NCI-H748 (cell line): Measurements from ENCODE around the gene SLC12A2.

Source experiments
- DNase-seq: peaks from one replicate; lab custom pipeline; 2025; ENCODE audit not compliant: unreplicated experiment; lab: John Stamatoyannopoulos, UW

The SLC12A2 gene

GRCh38 chr5:128083033-128083810, at the start of gene SLC12A2:
SLC12A2 (plus strand) TSS chr5:128083766; CDS start chr5:128083955, 189 bp downstream.
- DNase-seq, result peak; percentile 96

GRCh38 chr5:128035689-128036088, 47.9 kb upstream of the SLC12A2 start:
- DNase-seq, result peak; percentile 11

- DNase-seq, result no peak
Observed at GRCh38 chr5:128036950-128037349, 46.6 kb upstream of the SLC12A2 start.

- no peak for DNase-seq
Observed at GRCh38 chr5:128038643-128039042, 44.9 kb upstream of the SLC12A2 start.

- DNase-seq, result no peak
Observed at GRCh38 chr5:128040927-128041326, 42.6 kb upstream of the SLC12A2 start.

GRCh38 chr5:128052780-128053179, 30.8 kb upstream of the SLC12A2 start:
- peak; percentile 21 for DNase-seq

- no peak for DNase-seq
Observed at GRCh38 chr5:128053291-128053954, 30.1 kb upstream of the SLC12A2 start.

GRCh38 chr5:128060644-128061385, 22.8 kb upstream of the SLC12A2 start:
- no peak for DNase-seq

GRCh38 chr5:128062172-128062746, 21.3 kb upstream of the SLC12A2 start:
- no peak for DNase-seq

- no peak for DNase-seq
Observed at GRCh38 chr5:128074171-128074570, 9.4 kb upstream of the SLC12A2 start.

GRCh38 chr5:128074953-128075352, 8.6 kb upstream of the SLC12A2 start:
- no peak for DNase-seq

GRCh38 chr5:128077526-128077925, 6.0 kb upstream of the SLC12A2 start:
- DNase-seq, result no peak

- DNase-seq, result peak; percentile 22
Observed at GRCh38 chr5:128081111-128081851, 2.3 kb upstream of the SLC12A2 start.

- DNase-seq, result peak; percentile 61
Observed at GRCh38 chr5:128082551-128083032, 974 bp upstream of the SLC12A2 start.

GRCh38 chr5:128083811-128084227, 253 bp downstream of the SLC12A2 start:
- no peak for DNase-seq

- peak; percentile 75 for DNase-seq
Observed at GRCh38 chr5:128084228-128085167, 932 bp downstream of the SLC12A2 start.

GRCh38 chr5:128085413-128085812, 1.8 kb downstream of the SLC12A2 start:
- no peak for DNase-seq

GRCh38 chr5:128091579-128091978, 8.0 kb downstream of the SLC12A2 start:
- DNase-seq, result no peak

- DNase-seq, result no peak
Observed at GRCh38 chr5:128092144-128092543, 8.6 kb downstream of the SLC12A2 start.
